ENCODE measurements around the gene TMOD3.

TMOD3 gene

DNA sequence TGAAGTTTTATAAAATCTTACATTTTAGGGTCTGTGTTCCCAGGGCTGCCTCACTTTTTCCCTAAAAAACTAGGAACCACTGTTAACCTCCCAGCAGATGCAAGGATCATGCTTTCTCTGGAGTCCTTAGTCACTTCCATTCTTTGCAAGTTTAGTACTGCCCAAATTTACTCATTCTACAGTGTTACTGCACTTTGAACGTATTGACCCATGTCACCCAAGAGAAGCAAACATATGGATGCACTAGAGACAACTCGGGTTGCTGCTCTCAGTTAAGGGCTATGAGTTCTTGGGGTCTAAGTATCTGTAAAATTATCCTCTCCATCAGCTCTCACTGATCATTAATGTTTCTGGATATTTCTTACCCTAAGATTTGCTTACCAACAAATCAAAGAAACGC lies 83.1 kb downstream of the TMOD3 start:
- DNase-seq, result no peak

DNA sequence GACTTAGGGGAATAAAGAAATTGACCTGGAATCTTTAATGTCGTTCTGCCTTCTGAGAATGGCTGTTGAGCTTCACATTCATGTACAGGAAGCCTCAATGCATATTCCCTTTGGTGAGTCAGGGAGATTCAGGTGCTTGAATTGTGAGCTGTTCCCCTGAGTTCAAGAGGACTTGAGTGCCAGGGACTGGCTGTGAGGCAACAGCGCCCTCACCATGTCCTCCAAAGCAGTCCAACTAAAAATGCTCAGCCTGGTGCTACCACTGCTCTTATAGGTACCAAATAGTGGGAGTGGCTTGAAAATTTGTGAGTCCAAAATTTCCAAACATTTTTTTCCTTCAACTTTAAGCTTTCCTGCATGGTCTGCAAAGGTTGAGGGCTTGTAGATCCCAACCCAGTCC lies 88.0 kb downstream of the TMOD3 start:
- DNase-seq, result no peak

DNA sequence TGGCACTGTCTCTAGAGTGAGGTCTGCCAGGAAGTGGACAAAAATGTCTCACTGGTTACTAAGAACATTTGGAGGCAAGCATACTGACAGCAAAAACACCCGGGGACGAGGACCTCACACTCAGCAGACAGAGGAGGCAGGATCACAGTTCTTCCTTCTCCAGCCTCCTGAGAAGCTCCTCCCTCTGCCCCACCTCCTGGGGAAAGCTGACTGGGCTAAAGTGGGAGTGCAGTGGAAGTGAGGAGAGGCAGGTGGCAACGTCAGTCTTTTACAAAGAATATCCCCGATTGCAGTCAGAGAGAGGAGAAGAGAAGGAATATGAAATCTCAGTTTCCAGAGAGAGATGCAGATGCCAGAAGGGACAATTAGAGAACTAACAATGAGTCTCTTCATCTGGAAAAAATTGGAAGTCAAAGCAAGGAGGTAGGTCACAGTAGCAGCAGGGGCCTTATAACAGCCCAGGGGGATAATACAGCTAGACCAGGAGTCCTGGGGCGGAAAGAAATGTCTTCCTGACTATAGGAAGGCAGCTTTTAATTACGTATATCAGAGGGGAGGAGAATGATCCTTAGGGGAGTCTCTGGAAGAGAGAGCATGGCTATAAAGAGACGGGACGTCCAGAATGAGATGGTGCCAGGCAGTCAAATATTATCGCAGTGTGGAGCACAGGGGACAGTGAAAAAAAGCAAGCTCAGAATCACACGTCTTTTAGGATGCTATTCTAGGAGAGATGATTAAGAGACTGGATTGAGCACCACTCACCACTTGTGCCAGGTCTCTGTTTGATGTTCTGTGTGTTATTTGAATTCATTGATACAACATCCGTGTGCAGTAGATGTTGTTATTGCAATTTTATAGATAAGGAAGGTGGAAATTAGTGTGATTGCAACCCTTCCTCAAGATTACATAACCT lies 95.0 kb downstream of the TMOD3 start:
- DNase-seq, result no peak

DNA sequence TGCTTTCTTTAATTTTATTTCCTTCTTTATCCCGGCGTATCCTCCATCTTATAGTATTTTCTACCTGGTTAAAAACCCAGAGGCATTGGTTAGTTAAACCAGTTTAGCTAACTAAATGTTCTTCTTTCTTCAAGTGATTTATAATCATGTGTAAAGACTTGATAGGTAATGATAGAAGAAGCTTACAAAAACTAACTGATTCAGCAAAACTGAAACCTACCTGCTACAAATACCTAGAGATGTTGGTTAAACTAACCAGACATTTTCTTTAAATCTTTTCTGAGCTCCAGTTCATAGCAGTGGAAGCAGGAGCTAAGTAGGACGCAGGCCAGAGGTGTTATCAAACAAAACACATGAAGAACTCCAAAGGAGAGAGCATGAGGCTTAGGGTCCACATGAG lies 97.4 kb downstream of the TMOD3 start:
- no peak for DNase-seq

DNA sequence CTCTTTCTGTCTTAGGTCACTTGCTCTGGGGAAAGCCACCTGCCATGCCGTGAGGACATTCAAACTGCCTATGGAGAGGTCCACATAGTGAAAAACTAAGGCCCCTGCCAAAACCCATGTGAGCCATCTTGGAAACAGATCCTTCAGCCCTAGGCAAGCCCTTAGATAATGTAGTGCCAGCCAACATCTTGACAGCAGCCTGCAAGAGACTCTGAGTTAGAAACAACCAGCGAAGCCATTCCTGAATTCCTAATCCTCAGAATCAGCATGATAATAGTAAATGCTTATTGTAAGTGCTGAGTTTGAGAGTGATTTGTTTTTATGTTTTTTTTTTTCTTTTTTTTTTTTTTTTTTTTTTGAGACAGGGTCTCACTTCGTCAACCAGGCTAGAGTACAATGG lies 101.6 kb downstream of the TMOD3 start:
- no peak for DNase-seq

DNA sequence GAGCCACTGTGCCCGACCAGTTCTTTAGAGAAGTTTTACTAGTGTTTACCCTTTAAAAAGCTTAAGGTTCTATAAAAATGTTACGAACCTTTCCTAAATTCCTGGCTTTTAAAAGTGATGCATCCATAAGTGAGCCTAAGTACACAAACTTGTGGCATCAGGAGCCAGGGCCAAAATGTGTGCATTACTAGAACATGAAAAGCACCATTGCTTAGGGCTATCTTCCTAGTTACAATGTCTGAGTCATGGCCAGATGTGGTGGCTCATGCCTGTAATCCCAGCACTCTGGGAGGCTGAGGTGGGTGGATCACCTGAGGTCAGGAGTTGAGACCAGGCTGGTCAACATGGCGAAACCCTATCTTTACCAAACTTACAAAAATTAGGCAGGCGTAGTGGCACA lies 102.2 kb downstream of the TMOD3 start:
- DNase-seq, result no peak

DNA sequence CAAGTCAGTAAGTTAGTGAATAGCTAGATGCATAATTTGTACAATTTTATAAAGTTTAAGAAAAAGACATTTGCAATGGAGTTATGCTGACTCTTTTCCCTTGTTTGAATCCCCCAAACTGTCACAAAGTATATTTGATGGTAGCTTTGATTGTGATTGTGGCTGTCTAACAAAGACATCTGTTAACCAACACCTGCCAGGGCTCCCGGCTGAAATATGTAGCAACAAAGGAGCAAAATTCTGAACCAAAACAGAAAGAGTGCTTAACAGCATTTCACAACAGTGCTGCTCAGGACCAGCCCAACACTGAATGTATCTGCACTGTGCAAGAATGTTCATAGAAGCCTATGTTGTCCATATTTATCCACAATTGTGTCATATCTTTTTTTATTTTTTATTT lies 102.7 kb downstream of the TMOD3 start:
- no peak for DNase-seq

DNA sequence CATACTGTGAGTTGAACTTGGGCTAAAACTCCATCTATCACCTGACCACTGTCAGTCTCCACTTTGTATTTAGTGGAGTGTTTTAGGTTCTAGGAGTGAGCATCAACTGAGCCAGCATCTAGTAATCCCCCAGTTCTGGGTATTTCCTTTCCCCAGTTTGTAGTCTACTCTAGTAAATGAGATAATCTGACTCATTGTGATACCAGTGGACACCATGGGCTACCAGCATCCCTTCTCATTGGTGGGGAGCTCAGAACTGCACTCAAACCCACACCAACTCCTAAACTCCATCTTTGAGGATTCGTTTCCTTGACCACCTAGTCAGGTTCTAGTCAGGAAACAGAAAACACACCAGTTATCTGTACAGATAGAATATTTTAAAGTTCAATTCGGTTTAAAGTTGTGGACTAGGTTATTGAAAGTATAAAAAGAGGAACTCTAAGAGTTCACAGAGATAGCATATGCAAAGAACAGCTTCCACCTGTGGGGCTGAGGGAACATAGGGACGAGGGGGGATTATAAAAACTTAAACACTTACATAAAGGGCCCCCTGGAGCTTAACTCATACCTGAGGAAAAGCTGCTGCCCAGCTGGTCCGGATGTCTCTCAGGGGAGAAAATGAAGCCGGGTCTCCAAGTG lies 106.1 kb downstream of the TMOD3 start:
- no peak for DNase-seq

DNA sequence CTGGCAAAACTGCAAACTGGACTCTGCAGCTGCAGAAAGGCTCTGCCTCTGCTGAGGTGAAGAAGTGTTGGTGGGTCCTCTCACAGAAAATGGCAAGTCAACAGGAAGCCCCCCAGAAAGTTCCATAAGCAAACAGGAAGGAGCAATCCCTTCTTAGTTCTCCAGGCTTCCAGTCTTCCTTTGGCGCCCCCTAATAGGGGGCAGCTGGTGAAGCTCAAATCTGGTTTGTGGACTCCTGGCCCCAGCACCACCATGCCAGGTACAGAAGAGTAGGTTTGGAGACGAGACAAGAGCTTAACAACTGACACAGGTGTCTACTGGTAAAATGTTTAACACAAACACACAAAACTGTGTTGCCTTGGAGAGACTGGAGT lies 106.6 kb downstream of the TMOD3 start:
- DNase-seq, result no peak

DNA sequence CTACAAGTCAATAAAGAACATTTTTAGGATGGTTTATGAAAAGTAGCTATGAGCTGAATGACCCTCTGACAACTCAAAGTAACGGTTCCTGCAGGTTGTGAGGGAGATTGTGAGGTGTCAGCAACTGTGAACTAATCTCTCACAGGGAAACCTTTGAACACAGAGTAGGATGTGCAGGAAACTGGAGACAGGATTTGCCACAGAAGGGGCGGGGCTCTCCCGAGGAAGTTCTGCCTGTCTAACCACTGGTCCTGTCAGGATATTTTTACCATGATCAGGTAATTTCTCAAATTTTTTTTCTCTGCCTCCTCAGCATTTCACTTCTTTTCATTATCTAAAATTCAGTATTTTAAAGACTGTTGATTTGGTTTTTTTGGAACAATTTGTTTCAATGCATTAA lies 108.8 kb downstream of the TMOD3 start:
- no peak for DNase-seq

DNA sequence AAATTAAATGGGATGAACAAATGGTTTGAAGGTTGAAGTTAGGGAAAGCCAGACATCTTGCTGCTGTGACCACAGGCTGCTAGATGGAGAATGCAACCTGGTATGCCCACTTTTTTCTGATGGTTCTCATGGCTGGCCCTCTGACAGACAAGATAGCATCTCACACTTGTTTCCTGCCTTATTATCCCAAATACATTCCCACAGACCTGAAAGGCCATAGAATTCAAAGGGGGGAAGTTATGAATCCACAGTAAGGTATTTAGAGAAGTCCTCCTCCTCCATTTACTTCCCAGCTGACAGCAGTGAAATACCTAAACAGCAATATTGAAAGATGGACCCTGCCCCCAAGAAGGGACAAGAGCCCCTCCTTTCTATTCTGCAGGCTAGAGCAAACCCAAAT lies 109.8 kb downstream of the TMOD3 start:
- DNase-seq, result no peak

DNA sequence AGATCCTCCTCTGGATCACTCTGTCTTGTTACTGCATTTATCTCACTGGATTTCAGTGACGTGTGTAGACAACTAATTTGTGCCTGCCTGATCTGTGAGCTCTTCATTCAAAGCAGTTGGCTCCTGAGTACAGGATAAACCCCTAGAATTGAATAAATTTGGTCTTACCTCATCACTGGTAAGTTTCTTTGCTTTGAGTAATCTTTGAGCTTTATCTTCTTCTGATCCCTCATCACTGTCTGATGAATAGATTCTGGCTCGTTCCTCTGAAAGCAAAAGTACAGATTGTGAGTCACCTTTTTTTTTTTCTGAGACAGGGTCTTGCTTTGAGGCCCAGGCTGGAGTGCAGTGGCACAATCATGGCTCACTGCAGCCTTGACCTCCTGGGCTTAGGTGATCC lies 117.7 kb downstream of the TMOD3 start:
- DNase-seq, result no peak

DNA sequence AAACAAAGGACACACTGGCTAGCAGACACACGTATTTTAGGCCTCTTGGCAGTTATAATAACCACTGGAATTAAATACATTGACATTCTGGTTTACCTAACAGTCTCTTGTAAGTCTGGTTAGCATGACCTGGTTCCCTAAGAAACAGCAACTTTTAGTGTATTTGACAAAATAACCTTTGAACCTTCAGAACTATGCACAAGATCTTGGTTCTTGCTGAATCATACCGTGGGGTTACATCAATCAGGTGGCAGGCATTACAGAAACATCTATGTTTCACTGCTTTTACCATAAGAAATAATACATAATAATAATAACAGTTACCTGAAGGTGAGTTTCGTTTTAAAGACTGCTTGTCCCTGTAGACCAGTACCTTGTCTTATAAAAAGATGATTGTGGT lies 123.4 kb downstream of the TMOD3 start:
- DNase-seq, result no peak

DNA sequence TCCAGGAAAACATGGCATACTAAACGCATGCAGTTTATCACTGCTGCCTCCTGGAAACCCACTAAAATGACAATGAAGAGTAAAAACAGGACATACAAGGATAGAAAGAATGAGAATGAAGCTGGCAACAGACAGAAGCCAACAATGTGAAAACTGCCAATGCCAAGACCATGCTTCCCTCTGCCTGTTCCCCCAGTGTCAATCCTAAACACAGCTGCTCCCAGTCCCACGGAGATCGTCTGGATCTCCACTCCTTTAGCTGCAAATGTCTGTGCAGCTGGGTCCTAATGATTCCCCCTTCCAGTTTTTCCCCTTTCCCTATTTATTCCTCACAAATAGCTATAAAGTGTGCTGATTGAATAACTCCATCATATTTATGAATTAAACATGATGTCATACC lies 126.1 kb downstream of the TMOD3 start:
- no peak for DNase-seq

Measured in NCI-H1930 (cell line).